Measurements from ENCODE around the gene DHX29.

Gene DHX29

GRCh38 chr5:55226934-55227663 is 80.4 kb downstream of the DHX29 start, which contains the start of gene MCIDAS (continued):
- TF ChIP-seq GLIS2 (tag by site-specific recombination; IDR thresholded peaks at IDR 0.05) (peak; percentile 76), SP3 (tag by site-specific recombination; IDR thresholded peaks at IDR 0.05) (peak; percentile 15; the same call in 1 of the 2 replicates), EGR2 (tag by site-specific recombination; IDR thresholded peaks at IDR 0.05; ENCODE audit: low read depth) (peak; percentile 78), ZNF223 (tag by site-specific recombination; IDR thresholded peaks at IDR 0.05) (no peak), ZXDB (tag by site-specific recombination; IDR thresholded peaks at IDR 0.05) (no peak; the same call in 1 of the 2 replicates), ZNF248 (tag by site-specific recombination; IDR thresholded peaks at IDR 0.05) (no peak), ELK4 (IDR thresholded peaks at IDR 0.05; ENCODE audit: borderline replicate concordance, low read depth, low read length) (no peak), ZNF580 (tag by site-specific recombination; IDR thresholded peaks at IDR 0.05) (no peak), ZBTB6 (tag by site-specific recombination; IDR thresholded peaks at IDR 0.05) (no peak), MEIS1 (CRISPR knock-in tag; IDR thresholded peaks at IDR 0.05; ENCODE audit: borderline replicate concordance) (no peak), ZNF112 (tag by site-specific recombination; IDR thresholded peaks at IDR 0.05) (no peak), ZNF658 (tag by site-specific recombination; IDR thresholded peaks at IDR 0.05) (no peak), GLI2 (tag by site-specific recombination; IDR thresholded peaks at IDR 0.05; ENCODE audit: borderline replicate concordance, low read depth) (no peak; the same call in 1 of the 2 replicates), ZNF610 (tag by site-specific recombination; IDR thresholded peaks at IDR 0.05; ENCODE audit: borderline replicate concordance) (no peak; the same call in 1 of the 2 replicates), ZNF174 (tag by site-specific recombination; IDR thresholded peaks at IDR 0.05) (no peak), ZNF140 (tag by site-specific recombination; IDR thresholded peaks at IDR 0.05) (no peak), ZNF221 (tag by site-specific recombination; IDR thresholded peaks at IDR 0.05; ENCODE audit: borderline replicate concordance) (no peak), ZBTB26 (tag by site-specific recombination; optimal IDR thresholded peaks at IDR 0.05) (peak; percentile 96), ZNF114 (tag by site-specific recombination; IDR thresholded peaks at IDR 0.05) (no peak), PRDM4 (tag by site-specific recombination; IDR thresholded peaks at IDR 0.05) (no peak), ZFP41 (tag by site-specific recombination; IDR thresholded peaks at IDR 0.05; ENCODE audit: borderline replicate concordance) (no peak), SALL2 (tag by site-specific recombination; IDR thresholded peaks at IDR 0.05; ENCODE audit: borderline replicate concordance) (no peak), ZNF785 (tag by site-specific recombination; IDR thresholded peaks at IDR 0.05) (no peak), ATF2 (tag by site-specific recombination; IDR thresholded peaks at IDR 0.05; ENCODE audit: low read depth) (no peak), ZFHX2 (tag by site-specific recombination; conservative IDR thresholded peaks at IDR 0.05) (peak; percentile 94), ZNF777 (tag by site-specific recombination; IDR thresholded peaks at IDR 0.05; ENCODE audit: borderline replicate concordance) (peak; percentile 99), ZNF423 (tag by site-specific recombination; IDR thresholded peaks at IDR 0.05) (no peak), ZNF350 (tag by site-specific recombination; IDR thresholded peaks at IDR 0.05) (no peak), SETDB1 (IDR thresholded peaks at IDR 0.05; ENCODE audit: insufficient read length, low read length) (no peak), ZNF560 (tag by site-specific recombination; IDR thresholded peaks at IDR 0.05; ENCODE audit: borderline replicate concordance) (no peak), ZNF473 (tag by site-specific recombination; IDR thresholded peaks at IDR 0.05) (no peak), ZNF133 (tag by site-specific recombination; IDR thresholded peaks at IDR 0.05) (peak; percentile 40; the same call in 1 of the 2 replicates), ZNF558 (tag by site-specific recombination; IDR thresholded peaks at IDR 0.05) (no peak), ZNF670 (tag by site-specific recombination; IDR thresholded peaks at IDR 0.05; ENCODE audit: low read depth) (no peak)

Data from HEK293 (cell line).